Measurements from ENCODE around the gene GIMAP5.

- TF ChIP-seq ZNF274 (IDR thresholded peaks at IDR 0.05; ENCODE audit: low read depth, low read length), result no peak
- TF ChIP-seq YY1 (IDR thresholded peaks at IDR 0.05; ENCODE audit: insufficient read depth, insufficient read length), result no peak
These were observed 7.9 kb downstream of the GIMAP5 start for GRCh38 chr7:150745086-150745485.

Measured in NT2/D1 (cell line).